Measurements from ENCODE around the gene FAM120B.

FAM120B gene

GRCh38 chr6:170273681-170274080 lies 32.9 kb upstream of the FAM120B start:
- DNase-seq (ENCODE audit: low read depth) = no peak
- no peak overlapping the region for H3K4me3 ChIP-seq (ENCODE audit: low read length)
- H3K27me3 ChIP-seq (replicated peaks; ENCODE audit: control insufficient read depth, insufficient read depth, low read length) = peaks cover 31% of the 10 kb centered on the region
- H3K36me3 ChIP-seq (ENCODE audit: control insufficient read depth, insufficient read depth, low read length, severe bottlenecking) = no peaks in the 10 kb centered on the region
- no peak overlapping the region for H3K9ac ChIP-seq (ENCODE audit: low read length)
- peaks cover 22% of the 10 kb centered on the region for H3K4me1 ChIP-seq (ENCODE audit: control insufficient read depth, insufficient read depth, low read length)
- H3K9me3 ChIP-seq (ENCODE audit: control insufficient read depth, low read length) = no peaks in the 10 kb centered on the region

DNA sequence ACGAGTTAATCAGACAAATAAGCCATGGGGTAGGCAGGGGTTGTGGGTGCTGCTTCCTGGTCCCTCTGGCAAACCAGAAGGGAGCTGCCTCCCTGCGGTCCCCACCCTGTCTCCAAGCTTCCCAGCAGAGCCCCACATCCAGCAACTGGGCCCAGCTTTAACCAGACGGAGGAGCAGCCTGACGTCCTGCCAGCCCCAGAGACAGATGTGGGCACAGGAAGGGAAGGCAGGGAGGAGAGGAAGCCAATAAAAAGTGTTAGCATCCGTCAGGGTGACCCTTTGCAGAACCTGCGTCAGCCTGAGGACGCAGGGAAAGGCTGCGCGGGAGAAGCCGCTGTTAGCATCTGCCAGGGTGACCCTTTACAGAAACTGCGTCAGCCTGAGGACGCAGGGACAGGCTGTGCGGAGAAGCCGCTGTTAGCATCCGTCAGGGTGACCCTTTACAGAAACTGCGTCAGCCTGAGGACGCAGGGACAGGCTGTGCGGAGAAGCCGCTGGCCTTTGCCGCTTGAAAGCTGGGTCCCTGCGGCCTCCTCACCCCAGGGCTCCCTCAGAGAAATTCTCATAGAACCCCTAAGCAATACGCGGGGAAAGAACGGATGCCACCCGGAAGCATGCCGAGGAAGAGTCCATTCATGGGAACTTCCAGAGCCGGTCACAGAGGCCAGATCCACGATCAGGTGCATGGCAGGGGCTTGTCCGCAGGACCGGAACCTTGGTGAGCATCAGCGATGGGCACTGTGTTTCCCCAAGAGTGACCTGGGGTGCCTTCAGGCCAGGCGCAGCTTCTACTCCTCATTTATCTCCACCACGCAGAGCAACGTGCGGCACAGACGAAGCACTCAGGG lies 31.6 kb upstream of the FAM120B start:
- peaks cover 31% of the 10 kb centered on the region for H3K27me3 ChIP-seq (replicated peaks; ENCODE audit: control insufficient read depth, insufficient read depth, low read length)
- peaks cover 20% of the 10 kb centered on the region for H3K4me1 ChIP-seq (ENCODE audit: control insufficient read depth, insufficient read depth, low read length)
- no peak overlapping the region for H3K4me3 ChIP-seq (ENCODE audit: low read length)
- no peak overlapping the region for H3K9ac ChIP-seq (ENCODE audit: low read length)
- H3K36me3 ChIP-seq (ENCODE audit: control insufficient read depth, insufficient read depth, low read length, severe bottlenecking) = no peaks in the 10 kb centered on the region
- no peaks in the 10 kb centered on the region for H3K9me3 ChIP-seq (ENCODE audit: control insufficient read depth, low read length)
- no peak for DNase-seq (ENCODE audit: low read depth)

DNA sequence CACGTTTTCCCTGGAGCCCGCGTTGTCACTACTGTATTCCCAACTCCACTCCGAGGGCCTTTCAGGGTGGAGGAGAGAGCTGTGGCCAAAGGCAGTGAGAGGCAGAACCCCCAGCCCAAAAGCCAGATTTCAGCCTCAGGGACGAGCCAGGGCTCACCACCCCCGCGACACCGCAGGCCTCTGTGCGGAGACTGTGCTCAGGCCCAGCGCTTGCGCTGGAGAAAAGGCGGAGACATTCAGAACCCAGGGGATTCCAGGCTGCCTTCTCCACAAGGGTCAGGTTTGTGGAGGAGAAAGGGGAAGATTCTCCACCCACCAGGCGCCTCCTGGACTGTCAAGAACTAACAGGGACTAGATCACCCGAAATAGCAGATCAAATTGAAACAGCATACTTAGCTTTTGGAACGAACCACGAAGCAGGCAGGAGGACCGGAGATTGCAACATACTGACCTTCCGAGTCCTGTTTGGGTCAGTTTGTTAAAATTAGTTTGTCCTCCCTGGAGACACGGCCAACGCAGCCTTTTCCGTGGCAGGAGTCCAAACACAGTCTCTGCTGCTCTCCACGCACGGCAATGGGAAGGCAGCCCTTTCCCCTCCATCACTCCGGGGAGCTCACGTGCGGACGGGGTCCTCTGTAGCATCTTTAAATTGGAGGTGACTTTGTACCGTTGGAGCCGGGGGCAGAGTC lies 30.0 kb upstream of the FAM120B start:
- Histone ChIP-seq H3K27me3 (replicated peaks; ENCODE audit: control insufficient read depth, insufficient read depth, low read length) (peaks cover 31% of the 10 kb centered on the region), H3K36me3 (ENCODE audit: control insufficient read depth, insufficient read depth, low read length, severe bottlenecking) (no peaks in the 10 kb centered on the region), H3K4me1 (ENCODE audit: control insufficient read depth, insufficient read depth, low read length) (peaks cover 18% of the 10 kb centered on the region), H3K9ac (ENCODE audit: low read length) (peak overlapping the region; percentile 64), H3K9me3 (ENCODE audit: control insufficient read depth, low read length) (no peaks in the 10 kb centered on the region), H3K4me3 (ENCODE audit: low read length) (peak overlapping the region; percentile 5)
- DNase-seq (ENCODE audit: low read depth) = no peak

DNA sequence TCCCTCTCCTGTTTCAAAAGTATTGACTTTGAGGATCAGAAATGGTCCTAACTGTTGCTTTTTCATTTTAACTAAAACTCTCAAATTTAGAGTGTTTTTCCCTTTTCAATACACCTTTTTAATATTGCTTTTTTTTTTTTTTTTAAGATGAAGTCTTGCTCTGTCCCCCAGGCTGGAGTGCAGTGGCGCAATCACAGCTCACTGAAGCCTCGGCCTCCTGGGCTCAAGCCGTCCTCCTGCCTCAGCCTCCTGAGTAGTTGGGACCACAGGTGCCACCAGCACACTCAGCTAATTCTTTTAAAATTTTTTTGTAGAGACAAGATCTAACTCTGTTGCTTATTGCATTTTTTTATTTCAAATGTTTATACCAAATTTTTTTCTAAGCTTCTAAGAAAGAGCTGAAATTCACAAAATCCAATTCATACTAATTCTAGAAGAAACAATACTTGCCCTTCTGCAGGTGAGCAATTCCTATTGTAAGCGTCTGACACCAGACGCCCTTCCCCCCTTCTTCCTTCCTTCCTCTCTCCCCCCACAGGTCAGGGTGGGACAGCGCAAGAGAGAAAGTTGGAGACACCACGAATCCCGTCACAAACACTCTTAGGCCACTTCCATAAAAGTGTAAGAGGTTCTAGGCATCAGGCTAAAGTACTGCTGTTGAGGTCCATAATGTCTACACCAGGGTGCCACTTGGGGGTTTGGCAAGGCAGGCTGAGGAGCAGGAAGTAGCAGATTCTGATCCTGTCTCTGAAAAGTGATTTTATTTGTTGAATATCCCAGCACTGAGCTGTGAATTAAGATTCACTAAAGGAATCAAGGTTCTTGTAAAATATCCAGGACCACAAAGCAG lies 28.4 kb upstream of the FAM120B start:
- Histone ChIP-seq H3K9me3 (ENCODE audit: control insufficient read depth, low read length) (no peaks in the 10 kb centered on the region), H3K36me3 (ENCODE audit: control insufficient read depth, insufficient read depth, low read length, severe bottlenecking) (no peaks in the 10 kb centered on the region), H3K9ac (ENCODE audit: low read length) (no peak overlapping the region), H3K4me3 (ENCODE audit: low read length) (no peak overlapping the region), H3K4me1 (ENCODE audit: control insufficient read depth, insufficient read depth, low read length) (peaks cover 18% of the 10 kb centered on the region), H3K27me3 (replicated peaks; ENCODE audit: control insufficient read depth, insufficient read depth, low read length) (peaks cover 24% of the 10 kb centered on the region)
- DNase-seq (ENCODE audit: low read depth) = no peak

DNA sequence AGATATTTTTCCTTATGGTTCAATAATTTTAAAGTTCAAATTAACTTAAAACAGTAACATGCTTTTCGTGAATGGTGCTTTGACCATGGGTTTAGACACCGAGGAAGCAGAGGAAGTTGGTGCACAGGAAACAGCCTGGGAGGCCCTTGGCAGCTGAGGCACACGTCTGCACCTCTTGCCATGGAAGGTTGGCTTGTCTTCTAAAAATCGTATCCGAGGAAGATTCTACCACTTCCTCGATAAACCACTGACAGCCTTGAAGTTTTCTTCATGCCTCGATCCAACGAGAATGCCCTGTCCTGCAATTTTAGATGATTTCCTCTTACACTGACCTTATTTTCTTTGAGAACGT lies 27.8 kb upstream of the FAM120B start:
- DNase-seq (ENCODE audit: low read depth) = no peak
- Histone ChIP-seq H3K9me3 (ENCODE audit: control insufficient read depth, low read length) (no peaks in the 10 kb centered on the region), H3K4me3 (ENCODE audit: low read length) (no peak overlapping the region), H3K9ac (ENCODE audit: low read length) (no peak overlapping the region), H3K36me3 (ENCODE audit: control insufficient read depth, insufficient read depth, low read length, severe bottlenecking) (no peaks in the 10 kb centered on the region), H3K4me1 (ENCODE audit: control insufficient read depth, insufficient read depth, low read length) (peaks cover 18% of the 10 kb centered on the region), H3K27me3 (replicated peaks; ENCODE audit: control insufficient read depth, insufficient read depth, low read length) (peaks cover 19% of the 10 kb centered on the region)

DNA sequence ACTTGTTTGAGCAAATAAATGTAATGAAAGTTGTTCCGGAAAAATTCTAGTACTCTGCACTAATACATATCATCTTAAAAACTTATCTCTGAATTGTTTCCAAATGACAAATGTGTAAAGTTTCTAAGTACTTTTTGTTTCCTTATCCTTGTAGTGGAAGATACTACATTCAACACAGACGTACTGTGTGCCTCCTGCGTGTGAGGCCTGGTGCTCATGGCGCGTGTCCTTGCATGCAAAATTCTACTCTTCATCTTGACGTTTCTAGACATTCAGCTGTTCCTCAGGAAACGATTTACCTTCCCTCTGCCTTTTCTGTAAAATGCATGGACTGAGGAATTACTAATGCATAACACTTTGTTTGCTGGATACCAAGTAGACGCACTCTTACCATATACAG lies 27.1 kb upstream of the FAM120B start:
- peaks cover 18% of the 10 kb centered on the region for H3K4me1 ChIP-seq (ENCODE audit: control insufficient read depth, insufficient read depth, low read length)
- no peaks in the 10 kb centered on the region for H3K36me3 ChIP-seq (ENCODE audit: control insufficient read depth, insufficient read depth, low read length, severe bottlenecking)
- no peak for DNase-seq (ENCODE audit: low read depth)
- H3K4me3 ChIP-seq (ENCODE audit: low read length) = no peak overlapping the region
- H3K9me3 ChIP-seq (ENCODE audit: control insufficient read depth, low read length) = no peaks in the 10 kb centered on the region
- no peak overlapping the region for H3K9ac ChIP-seq (ENCODE audit: low read length)
- peaks cover 12% of the 10 kb centered on the region for H3K27me3 ChIP-seq (replicated peaks; ENCODE audit: control insufficient read depth, insufficient read depth, low read length)

DNA sequence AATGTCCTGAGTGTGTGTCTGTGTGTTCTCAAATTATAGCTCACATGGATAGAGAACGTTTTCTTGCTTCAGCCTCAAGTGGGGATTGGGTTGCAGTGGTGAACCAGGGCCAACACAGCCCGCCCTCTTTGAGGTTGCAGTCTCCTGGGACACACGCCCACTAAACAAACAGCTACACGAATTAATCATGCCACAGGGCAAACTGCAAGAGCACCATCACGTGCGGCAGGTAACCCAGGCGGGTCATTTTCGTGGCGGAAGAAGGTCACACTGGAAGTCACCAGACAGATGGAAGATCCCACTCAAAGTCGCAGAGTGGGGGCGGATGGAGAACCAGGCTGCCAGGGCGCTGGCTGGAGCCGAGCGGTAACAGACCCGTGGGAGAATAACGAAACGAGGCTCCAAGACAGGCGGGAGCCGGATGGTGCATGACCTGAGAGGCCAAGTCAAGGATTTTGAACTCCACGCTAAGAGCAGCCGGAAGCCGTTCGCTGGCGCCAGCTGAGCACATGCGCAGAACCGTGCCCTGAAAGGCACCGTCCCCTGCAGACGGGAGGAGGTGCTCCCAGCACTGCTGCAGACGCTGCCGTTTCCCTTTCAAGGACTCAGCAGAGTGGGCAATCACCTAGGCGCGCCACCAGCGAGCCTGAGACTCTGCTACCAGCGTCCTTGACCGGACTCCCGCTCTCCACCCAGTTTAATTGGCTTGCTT lies 26.4 kb upstream of the FAM120B start:
- H3K9ac ChIP-seq (ENCODE audit: low read length) = peak overlapping the region; percentile 47
- peak overlapping the region; percentile 77 for H3K4me3 ChIP-seq (ENCODE audit: low read length)
- no peaks in the 10 kb centered on the region for H3K9me3 ChIP-seq (ENCODE audit: control insufficient read depth, low read length)
- peak; percentile 59 for DNase-seq (ENCODE audit: low read depth)
- no peaks in the 10 kb centered on the region for H3K36me3 ChIP-seq (ENCODE audit: control insufficient read depth, insufficient read depth, low read length, severe bottlenecking)
- H3K4me1 ChIP-seq (ENCODE audit: control insufficient read depth, insufficient read depth, low read length) = peaks cover 18% of the 10 kb centered on the region
- peaks cover 6% of the 10 kb centered on the region for H3K27me3 ChIP-seq (replicated peaks; ENCODE audit: control insufficient read depth, insufficient read depth, low read length)

DNA sequence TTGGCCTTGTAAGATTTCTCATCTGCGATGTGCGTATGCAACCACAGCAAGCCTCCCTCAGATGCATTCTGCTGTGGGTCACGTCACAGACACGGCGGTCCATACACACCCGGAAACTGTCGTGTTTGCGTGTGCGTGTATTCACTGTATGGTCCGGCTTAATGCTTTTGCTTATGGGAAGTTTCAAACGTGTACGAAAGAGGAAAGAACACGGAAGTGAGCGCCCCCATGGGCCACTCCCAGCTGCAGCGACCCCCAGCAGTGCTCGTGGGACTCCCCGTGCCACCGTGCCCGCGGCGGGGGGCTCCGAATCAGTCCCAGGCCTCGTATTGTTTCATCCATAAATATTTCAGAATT lies 25.9 kb upstream of the FAM120B start:
- Histone ChIP-seq H3K4me1 (ENCODE audit: control insufficient read depth, insufficient read depth, low read length) (peaks cover 18% of the 10 kb centered on the region), H3K9me3 (ENCODE audit: control insufficient read depth, low read length) (no peaks in the 10 kb centered on the region), H3K36me3 (ENCODE audit: control insufficient read depth, insufficient read depth, low read length, severe bottlenecking) (no peaks in the 10 kb centered on the region), H3K9ac (ENCODE audit: low read length) (peak overlapping the region; percentile 47), H3K4me3 (ENCODE audit: low read length) (peak overlapping the region; percentile 77), H3K27me3 (replicated peaks; ENCODE audit: control insufficient read depth, insufficient read depth, low read length) (peaks cover 1% of the 10 kb centered on the region)
- no peak for DNase-seq (ENCODE audit: low read depth)

DNA sequence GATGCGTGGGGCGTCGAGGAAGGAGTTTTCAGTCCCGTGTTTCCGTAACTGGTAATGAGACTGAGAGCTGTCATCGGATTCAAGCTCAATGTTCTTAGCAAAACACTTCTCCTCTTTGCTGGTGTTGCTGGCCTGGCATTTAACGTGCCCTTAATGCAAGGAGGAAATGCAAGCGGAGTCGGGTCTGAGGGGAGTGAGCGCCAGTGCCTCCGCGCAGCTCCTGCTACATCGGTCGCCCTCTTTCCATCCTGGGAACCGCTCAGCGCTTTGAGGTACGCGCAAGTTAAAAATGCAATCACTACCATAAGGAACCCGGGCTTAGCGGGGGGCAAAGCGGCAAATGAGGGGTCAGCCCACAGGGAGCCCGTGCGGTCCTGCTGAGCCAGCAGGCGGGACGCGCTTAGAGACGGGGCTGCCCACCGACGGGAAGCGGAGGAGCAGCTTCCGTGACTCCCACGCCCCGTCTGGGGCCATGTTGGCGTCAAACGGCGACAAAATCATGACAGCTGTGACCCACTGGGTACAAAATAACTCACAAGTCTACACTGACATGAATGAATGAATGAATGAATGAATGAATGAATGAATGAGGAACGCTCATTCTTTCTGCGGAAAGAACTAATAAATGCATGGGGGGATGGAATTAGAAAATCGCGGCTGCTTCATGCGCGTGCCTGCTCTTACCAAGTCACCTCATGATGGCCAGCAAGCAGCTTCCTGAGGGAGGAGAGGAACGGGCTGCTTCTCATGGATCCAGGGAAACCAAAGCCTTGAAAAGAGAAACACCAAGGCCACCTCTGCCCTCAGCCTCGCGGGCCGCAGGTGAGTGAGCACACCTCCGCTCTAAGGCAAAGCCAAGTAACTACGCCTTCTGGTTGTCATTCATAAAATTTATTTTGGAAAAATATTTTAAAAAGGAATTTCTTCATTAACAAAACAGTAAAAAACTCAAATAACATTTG lies 24.9 kb upstream of the FAM120B start:
- no peak for DNase-seq (ENCODE audit: low read depth)
- Histone ChIP-seq H3K27me3 (replicated peaks; ENCODE audit: control insufficient read depth, insufficient read depth, low read length) (no peaks in the 10 kb centered on the region), H3K36me3 (ENCODE audit: control insufficient read depth, insufficient read depth, low read length, severe bottlenecking) (no peaks in the 10 kb centered on the region), H3K4me1 (ENCODE audit: control insufficient read depth, insufficient read depth, low read length) (peaks cover 11% of the 10 kb centered on the region), H3K4me3 (ENCODE audit: low read length) (no peak overlapping the region), H3K9ac (ENCODE audit: low read length) (no peak overlapping the region), H3K9me3 (ENCODE audit: control insufficient read depth, low read length) (no peaks in the 10 kb centered on the region)

DNA sequence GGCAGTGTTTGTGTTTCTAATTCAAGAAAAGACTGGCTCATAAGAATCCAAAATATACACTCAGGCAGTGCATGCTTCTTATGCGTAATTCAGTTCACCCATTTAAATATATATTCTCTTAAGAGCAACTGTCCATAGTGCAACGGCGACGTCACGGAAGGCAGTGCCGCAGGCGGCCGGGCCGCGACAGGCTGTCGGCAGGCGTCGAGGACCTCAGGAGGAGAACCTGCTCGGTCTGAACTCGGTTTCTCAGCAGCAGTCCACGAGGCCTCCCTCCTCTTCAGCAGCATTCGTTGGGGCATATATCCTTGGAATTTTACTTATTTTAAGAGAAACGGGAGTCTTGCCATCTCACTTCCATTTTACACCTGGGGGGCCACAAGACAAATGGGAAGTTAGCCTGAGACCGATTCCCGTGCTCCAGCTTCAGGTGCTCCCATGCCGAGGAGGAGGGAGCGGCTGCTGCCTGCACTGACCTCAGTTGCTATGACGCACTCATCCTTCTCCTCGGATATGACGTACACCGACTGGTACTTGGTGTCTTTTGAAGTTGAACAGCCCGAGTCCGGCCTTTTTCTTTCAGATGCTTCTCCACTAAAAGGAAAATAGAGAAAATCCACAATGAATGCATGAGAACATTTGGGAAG lies 23.9 kb upstream of the FAM120B start:
- DNase-seq (ENCODE audit: low read depth) = no peak
- H3K9ac ChIP-seq (ENCODE audit: low read length) = no peak overlapping the region
- H3K9me3 ChIP-seq (ENCODE audit: control insufficient read depth, low read length) = no peaks in the 10 kb centered on the region
- no peak overlapping the region for H3K4me3 ChIP-seq (ENCODE audit: low read length)
- H3K36me3 ChIP-seq (ENCODE audit: control insufficient read depth, insufficient read depth, low read length, severe bottlenecking) = no peaks in the 10 kb centered on the region
- peaks cover 11% of the 10 kb centered on the region for H3K4me1 ChIP-seq (ENCODE audit: control insufficient read depth, insufficient read depth, low read length)
- H3K27me3 ChIP-seq (replicated peaks; ENCODE audit: control insufficient read depth, insufficient read depth, low read length) = no peaks in the 10 kb centered on the region

Data from adipocyte (in vitro differentiated cells).